Activated CD8-positive, alpha-beta memory T cell treated with anti-CD3 and anti-CD28 coated beads, Interleukin-2, amount 50 U/mL, for 24 hours (primary cell): ENCODE measurements around the gene UMAD1.

ENCODE experiments used
- DNase-seq: peaks from one replicate; pipeline ENCODE4 v3.0.0-alpha.2; 2020; ENCODE audit errors: extremely low read depth

The UMAD1 gene

GRCh38 chr7:7764520-7765396 lies 124.2 kb downstream of the UMAD1 start:
- no peak for DNase-seq

- DNase-seq = no peak
Observed at GRCh38 chr7:7765422-7765821, 124.9 kb downstream of the UMAD1 start.

- no peak for DNase-seq
Observed at GRCh38 chr7:7766671-7767070, 126.1 kb downstream of the UMAD1 start.

GRCh38 chr7:7768977-7769709 lies 128.6 kb downstream of the UMAD1 start:
- DNase-seq = no peak

- no peak for DNase-seq
Observed at GRCh38 chr7:7769710-7770627, 129.4 kb downstream of the UMAD1 start.

- DNase-seq = no peak
Observed at GRCh38 chr7:7771452-7771851, 130.9 kb downstream of the UMAD1 start.

GRCh38 chr7:7772397-7772821 lies 131.9 kb downstream of the UMAD1 start:
- DNase-seq = no peak

- DNase-seq = no peak
Observed at GRCh38 chr7:7773334-7774309, 133.1 kb downstream of the UMAD1 start.

GRCh38 chr7:7779888-7780287 lies 139.3 kb downstream of the UMAD1 start:
- DNase-seq = no peak

GRCh38 chr7:7783001-7783400 lies 142.4 kb downstream of the UMAD1 start:
- DNase-seq = no peak

GRCh38 chr7:7785344-7785973 lies 144.9 kb downstream of the UMAD1 start:
- DNase-seq = no peak

- no peak for DNase-seq
Observed at GRCh38 chr7:7786595-7786994, 146.0 kb downstream of the UMAD1 start.

- no peak for DNase-seq
Observed at GRCh38 chr7:7789551-7789988, 149.0 kb downstream of the UMAD1 start.

GRCh38 chr7:7790041-7790741 lies 149.6 kb downstream of the UMAD1 start:
- no peak for DNase-seq

GRCh38 chr7:7791523-7791922 lies 151.0 kb downstream of the UMAD1 start:
- DNase-seq = no peak

- DNase-seq = no peak
Observed at GRCh38 chr7:7792056-7792455, 151.5 kb downstream of the UMAD1 start.

- DNase-seq = no peak
Observed at GRCh38 chr7:7793249-7793648, 152.7 kb downstream of the UMAD1 start.

- no peak for DNase-seq
Observed at GRCh38 chr7:7793921-7794320, 153.4 kb downstream of the UMAD1 start.

GRCh38 chr7:7795203-7795602 lies 154.7 kb downstream of the UMAD1 start:
- no peak for DNase-seq
